Effector memory CD4-positive, alpha-beta T cell (primary cell): Measurements from ENCODE around the gene LRRC8A.
"Not testable (repeated sequence)": the region's sequence is repeated elsewhere in the genome, so short reads cannot be mapped to it uniquely, and the experiment has no call there.

Source experiments
- DNase-seq, 3 donors: peaks; one replicate each; pipeline ENCODE4 v3.0.0-alpha.2; 2020
- H3K27ac ChIP-seq: 2 replicates; pipeline ENCODE4 v1.7.0; 2013; ENCODE audit warnings: mild to moderate bottlenecking, low read length, moderate library complexity; ENCODE audit not compliant: insufficient read depth, poor library complexity, severe bottlenecking
- H3K27me3 ChIP-seq: replicated peaks from 2 replicates; pipeline ENCODE4 v1.7.0; 2013; ENCODE audit warnings: mild to moderate bottlenecking, low read length; ENCODE audit not compliant: insufficient read depth, control insufficient read depth, poor library complexity, severe bottlenecking
- H3K36me3 ChIP-seq: 2 replicates; pipeline ENCODE4 v1.7.0; 2013; ENCODE audit warnings: mild to moderate bottlenecking, low read length, moderate library complexity; ENCODE audit not compliant: control insufficient read depth, insufficient read depth
- H3K4me1 ChIP-seq: 2 replicates; pipeline ENCODE4 v1.7.0; 2013; ENCODE audit warnings: low read length, mild to moderate bottlenecking; ENCODE audit not compliant: control insufficient read depth, insufficient read depth, poor library complexity, severe bottlenecking
- H3K4me3 ChIP-seq: 2 replicates; pipeline ENCODE4 v1.7.0; 2013; ENCODE audit warnings: low read length, low read depth, mild to moderate bottlenecking; ENCODE audit not compliant: insufficient read depth, poor library complexity, severe bottlenecking
- H3K9me3 ChIP-seq: 2 replicates; pipeline ENCODE4 v1.7.0; 2013; ENCODE audit warnings: mild to moderate bottlenecking, low read length, moderate library complexity; ENCODE audit not compliant: control insufficient read depth
- total RNA-seq, 3 donors: gene quantifications; one replicate each; lab custom pipeline; 2026; lab: John Stamatoyannopoulos, UW

LRRC8A gene
- 68.7 to 82.2 (median 77.1) reads per million in 3 donors for total RNA-seq

- H3K4me3 ChIP-seq, result peak within 1 kb of the TSS; percentile 98
- peaks cover 23% of the 10 kb centered on the region for H3K36me3 ChIP-seq
- peak; percentile 95 to 97 (median 96) for DNase-seq
- H3K4me1 ChIP-seq, result peaks cover 12% of the 10 kb centered on the region
- no peaks in the 10 kb centered on the region for H3K9me3 ChIP-seq
- H3K27me3 ChIP-seq, result no peaks in the 10 kb centered on the region
- H3K27ac ChIP-seq, result peak within 1 kb of the TSS; percentile 87
These were observed at the start of gene LRRC8A, which contains the start of gene KYAT1 for GRCh38 chr9:128881884-128882676. Gene LRRC8A, plus strand, starts transcription at chr9:128882133. Its CDS starts 25,032 bp downstream, at chr9:128907165. Gene KYAT1, minus strand, starts transcription at chr9:128881950. Its CDS starts 36,545 bp downstream, at chr9:128845405.

GRCh38 chr9:128833696-128834095, 48.2 kb upstream of the LRRC8A start:
- no peak overlapping the region for H3K4me3 ChIP-seq
- no peak overlapping the region for H3K27ac ChIP-seq
- H3K27me3 ChIP-seq, result no peaks in the 10 kb centered on the region
- H3K9me3 ChIP-seq, result no peaks in the 10 kb centered on the region
- H3K4me1 ChIP-seq, result peaks cover 11% of the 10 kb centered on the region
- H3K36me3 ChIP-seq, result peaks cover 7% of the 10 kb centered on the region
- no peak for DNase-seq

GRCh38 chr9:128835246-128836210, 46.4 kb upstream of the LRRC8A start:
- Histone ChIP-seq H3K4me3 (no peak overlapping the region), H3K27me3 (no peaks in the 10 kb centered on the region), H3K4me1 (no peaks in the 10 kb centered on the region), H3K36me3 (peaks cover 7% of the 10 kb centered on the region), H3K27ac (no peak overlapping the region), H3K9me3 (no peaks in the 10 kb centered on the region)
- DNase-seq, result no peak

GRCh38 chr9:128836509-128837145, 45.3 kb upstream of the LRRC8A start:
- Histone ChIP-seq H3K4me3 (no peak overlapping the region), H3K27me3 (no peaks in the 10 kb centered on the region), H3K9me3 (no peaks in the 10 kb centered on the region), H3K4me1 (no peaks in the 10 kb centered on the region), H3K27ac (no peak overlapping the region), H3K36me3 (peaks cover 7% of the 10 kb centered on the region)
- DNase-seq, result no peak

- no peak for DNase-seq
- Histone ChIP-seq H3K4me3 (no peak overlapping the region), H3K27me3 (no peaks in the 10 kb centered on the region), H3K4me1 (no peaks in the 10 kb centered on the region), H3K9me3 (no peaks in the 10 kb centered on the region), H3K27ac (no peak overlapping the region), H3K36me3 (peaks cover 10% of the 10 kb centered on the region)
These were observed 43.6 kb upstream of the LRRC8A start for GRCh38 chr9:128838338-128838737.

GRCh38 chr9:128840524-128840923, 41.4 kb upstream of the LRRC8A start:
- DNase-seq, result no peak
- no peak overlapping the region for H3K27ac ChIP-seq
- H3K27me3 ChIP-seq, result no peaks in the 10 kb centered on the region
- no peaks in the 10 kb centered on the region for H3K9me3 ChIP-seq
- no peaks in the 10 kb centered on the region for H3K4me1 ChIP-seq
- H3K36me3 ChIP-seq, result peaks cover 8% of the 10 kb centered on the region
- H3K4me3 ChIP-seq, result no peak overlapping the region

GRCh38 chr9:128841694-128842492, 40.0 kb upstream of the LRRC8A start:
- Histone ChIP-seq H3K36me3 (peaks cover 3% of the 10 kb centered on the region), H3K9me3 (no peaks in the 10 kb centered on the region), H3K4me1 (no peaks in the 10 kb centered on the region), H3K27ac (no peak overlapping the region), H3K4me3 (no peak overlapping the region), H3K27me3 (no peaks in the 10 kb centered on the region)
- DNase-seq, result no peak

GRCh38 chr9:128843171-128843570, 38.8 kb upstream of the LRRC8A start:
- DNase-seq, H3K9me3 ChIP-seq, H3K36me3 ChIP-seq, H3K27ac ChIP-seq, H3K4me3 ChIP-seq, H3K4me1 ChIP-seq, H3K27me3 ChIP-seq: not testable (repeated sequence)
